GM10847 (cell line): ENCODE data around the gene ALDH18A1.

ENCODE experiments used
- POLR2A ChIP-seq: IDR thresholded peaks from 2 replicates; pipeline ENCODE4 v1.6.1; 2011; ENCODE audit not compliant: insufficient read length; ENCODE audit errors: extremely low read depth

Gene ALDH18A1

DNA sequence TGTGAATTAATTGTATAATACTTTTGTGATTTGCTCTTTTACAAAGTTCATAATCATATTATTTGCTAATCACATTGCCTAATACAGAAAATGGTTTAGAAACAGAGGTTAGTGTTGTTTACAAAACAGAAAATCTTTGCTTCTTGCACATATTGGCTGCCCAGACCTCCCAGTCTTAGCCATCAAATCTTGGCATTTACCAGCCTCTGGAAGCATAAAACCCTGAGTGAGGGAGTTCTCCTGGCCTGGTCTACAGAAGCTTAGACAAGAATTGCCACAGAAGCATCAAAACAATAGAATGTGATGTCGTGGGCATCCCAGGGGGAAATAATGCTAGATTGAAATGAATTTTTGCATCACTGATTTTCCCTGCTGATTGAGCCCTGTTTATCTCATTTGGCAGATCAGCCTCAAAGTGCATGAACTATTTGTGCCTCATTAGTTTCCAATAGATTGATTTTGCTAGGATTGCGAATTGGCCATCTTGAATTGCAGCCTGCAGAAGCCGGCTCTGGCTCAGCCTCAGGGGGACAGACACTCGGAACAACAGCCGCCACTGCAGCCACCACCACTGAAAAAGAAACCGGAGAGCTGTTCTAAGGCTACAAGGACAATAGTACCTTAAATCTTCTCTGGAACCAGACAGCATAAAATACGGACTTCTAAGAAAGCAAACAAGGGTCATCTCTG is 84.2 kb downstream of the ALDH18A1 start:
- no peak for TF ChIP-seq POLR2A

DNA sequence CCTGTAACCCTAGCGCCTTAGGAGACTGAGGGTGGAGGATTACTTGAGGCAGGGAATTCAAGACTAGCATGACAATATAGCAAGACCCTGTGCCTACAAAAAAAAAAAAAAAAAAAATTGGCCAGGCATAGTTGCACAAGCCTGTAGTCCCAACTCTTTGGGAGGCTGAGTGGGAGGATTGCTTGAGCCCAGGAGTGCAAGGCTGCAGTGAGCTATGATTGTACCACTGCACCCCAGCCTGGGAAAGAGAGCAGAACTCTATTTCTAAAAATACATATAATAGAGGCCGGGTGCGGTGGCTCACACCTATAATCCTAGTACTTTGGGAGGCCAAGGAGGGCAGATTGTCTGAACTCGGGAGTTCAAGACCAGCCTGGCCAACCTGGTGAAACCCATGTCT is 85.1 kb downstream of the ALDH18A1 start:
- TF ChIP-seq POLR2A, result no peak

DNA sequence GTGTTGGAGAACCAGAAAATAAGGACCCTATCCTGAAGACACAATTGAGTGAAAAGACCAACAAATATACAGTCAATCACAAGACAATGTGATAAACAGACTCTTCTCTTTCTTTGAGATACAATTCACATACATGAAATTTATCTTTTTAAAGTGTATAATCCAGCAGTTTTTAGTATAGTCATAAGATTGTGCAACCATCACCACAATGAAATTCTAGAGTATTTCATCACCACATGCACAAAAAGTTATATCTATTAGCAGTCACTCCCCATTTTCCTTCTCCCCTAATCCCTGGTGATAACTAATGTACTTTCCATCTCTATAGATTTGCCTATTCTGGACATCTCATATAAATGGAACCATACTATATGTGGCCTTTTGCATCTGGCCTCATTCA is 87.1 kb downstream of the ALDH18A1 start:
- TF ChIP-seq POLR2A, result no peak

DNA sequence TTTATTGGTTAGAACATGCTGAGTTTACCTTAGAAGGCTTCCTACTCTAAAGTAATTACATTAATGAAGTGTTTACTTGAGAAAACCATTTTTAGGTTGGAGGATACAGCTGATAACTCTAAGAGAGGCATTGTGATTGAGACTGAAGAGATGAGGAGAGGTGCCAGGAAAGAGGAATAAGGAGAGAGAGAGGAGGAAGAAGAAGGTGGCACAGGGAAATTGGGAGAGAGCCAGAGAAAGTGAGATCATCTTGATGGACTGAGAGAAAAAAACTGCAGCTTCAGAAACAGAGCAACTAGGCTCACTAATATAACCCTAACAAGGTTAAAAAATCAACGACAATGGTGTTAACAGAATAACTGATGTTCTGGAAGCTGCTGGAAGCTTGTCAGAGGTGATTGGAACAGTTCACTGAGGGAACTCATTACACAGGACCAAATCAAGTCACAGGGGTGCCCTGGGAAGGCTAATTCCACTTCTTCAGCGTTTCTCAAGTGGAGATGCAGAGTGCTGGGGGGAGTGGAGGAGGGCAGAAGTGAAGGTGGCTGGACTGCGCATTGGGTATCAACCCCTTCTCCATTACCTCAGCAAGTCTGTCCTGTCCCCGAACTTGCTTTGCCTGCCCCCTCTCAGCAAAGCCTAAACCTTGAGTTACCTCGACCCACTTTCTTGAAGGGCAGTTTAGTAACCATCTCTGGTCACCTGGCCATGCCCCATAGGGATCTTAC is 88.4 kb downstream of the ALDH18A1 start:
- no peak for TF ChIP-seq POLR2A

DNA sequence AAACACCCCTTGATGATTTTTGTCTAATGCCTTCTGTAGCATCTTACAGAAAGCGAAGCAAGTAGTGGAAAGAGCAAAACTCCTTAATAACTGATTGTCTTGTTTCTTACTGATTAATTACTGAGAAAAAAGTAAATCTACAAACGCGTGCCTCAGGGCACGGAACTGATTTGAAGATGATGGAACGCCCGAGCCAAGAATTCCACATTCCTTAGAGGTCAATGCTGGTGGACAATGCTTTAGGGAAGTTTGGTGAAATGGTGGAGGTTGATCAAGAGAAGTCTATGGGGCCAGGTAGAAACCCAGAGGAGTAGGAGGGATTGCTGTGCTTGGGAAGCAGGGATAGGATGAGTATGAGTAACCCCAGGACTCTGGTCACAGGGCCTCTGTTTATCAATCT is 90.4 kb downstream of the ALDH18A1 start:
- TF ChIP-seq POLR2A, result no peak

DNA sequence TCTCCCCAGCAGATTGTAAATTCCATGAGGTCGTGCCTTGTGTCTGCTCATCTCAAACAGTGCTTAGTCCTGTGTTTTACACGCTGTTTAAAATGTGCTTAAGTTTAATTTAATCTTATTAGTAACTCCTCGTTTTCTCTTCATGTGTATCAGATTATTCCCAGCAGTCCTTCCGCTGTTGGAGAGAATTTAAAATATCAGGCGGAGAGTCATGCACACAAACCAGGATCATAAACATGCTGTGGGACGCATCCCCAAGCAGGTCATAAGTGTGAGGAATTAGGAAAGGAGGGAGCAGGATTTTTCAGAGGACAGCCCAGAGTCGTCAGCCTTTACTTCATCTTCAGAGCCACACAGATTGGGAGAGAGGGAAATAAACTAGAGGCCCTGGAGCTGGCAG is 91.2 kb downstream of the ALDH18A1 start:
- no peak for TF ChIP-seq POLR2A

DNA sequence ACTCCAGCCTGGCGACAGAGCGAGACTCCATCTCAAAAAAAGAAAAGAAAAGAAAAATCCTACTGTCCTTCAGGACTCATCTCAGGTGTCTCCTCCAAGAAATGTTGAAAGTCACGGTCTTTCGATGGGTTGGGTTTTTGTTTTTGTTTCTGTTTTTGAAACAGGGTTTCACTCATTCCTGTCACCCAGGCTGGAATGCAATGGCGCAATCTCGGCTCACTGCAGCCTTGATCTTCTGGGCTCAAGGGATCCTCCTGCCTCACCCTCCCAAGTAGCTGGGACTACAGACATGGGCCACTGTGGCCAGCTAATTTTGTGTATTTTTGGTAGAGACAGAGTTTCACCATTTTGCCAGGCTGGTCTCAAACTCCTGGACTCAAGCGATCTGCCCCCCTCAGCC is 92.2 kb downstream of the ALDH18A1 start:
- TF ChIP-seq POLR2A, result no peak

DNA sequence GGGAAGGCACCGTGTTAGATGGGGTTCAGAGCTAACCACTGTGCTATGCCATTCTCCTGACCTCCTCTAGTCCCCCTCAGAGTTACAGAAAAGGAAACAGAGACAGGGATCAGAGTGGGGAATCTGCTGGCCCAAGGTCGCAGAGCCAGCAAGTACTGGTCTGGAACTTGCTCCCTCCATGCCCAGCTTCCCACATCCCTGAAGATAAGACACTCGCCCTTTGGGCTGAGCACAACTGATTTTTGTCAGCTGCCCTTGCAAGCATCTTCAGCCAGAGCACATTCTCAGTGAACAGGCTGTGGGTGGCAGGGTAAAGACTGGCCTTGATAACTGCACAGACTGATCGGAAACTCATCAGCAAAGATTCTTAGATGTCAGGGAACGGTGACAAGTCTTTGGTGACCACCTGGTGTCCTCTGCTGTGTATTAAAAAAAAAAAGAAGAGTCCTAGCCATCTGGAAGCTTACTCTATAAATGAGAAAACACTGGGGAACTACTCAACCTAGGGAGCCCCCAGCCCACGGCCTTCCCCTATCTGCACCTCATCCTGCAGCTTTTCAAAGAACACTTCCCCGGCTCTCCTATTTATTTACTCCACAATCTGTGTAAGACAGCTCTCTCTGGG is 94.1 kb downstream of the ALDH18A1 start:
- TF ChIP-seq POLR2A, result no peak

DNA sequence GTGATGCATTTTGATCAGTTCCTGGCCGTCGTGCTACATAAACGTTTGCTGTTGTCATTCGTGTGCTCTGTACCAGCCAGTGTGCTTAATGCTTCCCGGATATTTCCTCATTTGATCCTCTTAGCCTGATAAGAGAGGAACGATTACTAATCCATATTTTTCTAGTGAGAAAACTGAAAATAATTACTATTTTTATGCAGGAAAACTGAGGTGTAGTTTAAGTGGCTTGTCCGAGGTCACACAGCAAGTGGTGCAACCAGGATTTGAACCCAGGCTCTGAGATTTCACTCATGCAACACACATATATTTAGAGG is 94.7 kb downstream of the ALDH18A1 start:
- TF ChIP-seq POLR2A, result no peak

DNA sequence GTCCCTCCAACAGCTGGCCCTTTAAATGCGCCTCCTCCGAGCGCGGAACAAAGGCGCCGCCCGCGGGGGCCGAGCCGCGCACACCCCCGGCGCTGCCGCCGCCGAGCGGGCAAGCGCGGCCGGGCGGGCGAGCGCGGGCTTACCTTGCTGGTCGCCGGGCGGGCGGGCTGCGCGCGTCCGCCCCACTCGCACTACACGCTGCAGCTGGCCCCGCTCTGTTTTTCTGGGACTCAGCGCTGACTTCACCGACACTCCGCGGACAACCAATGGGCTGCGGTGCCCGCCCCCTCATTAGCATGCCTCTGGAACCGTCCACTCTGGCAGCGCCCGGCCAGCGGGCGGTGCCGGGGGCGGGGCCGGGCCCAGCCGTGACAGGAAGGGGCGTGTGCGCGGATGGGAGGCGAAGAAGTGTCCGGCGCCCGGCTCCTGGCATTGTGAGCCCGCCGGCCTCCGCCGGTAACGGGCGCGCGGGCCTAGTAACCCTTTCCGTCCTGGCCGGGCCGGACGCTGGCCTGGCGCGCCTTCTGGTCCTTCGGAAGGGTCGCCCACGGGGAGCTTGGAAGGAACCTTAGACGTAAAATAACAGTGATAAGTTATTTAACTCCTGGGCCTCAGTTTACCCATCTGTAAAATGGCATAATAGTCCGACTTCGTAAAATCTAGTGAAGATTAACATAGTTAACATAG is 95.2 kb downstream of the ALDH18A1 start, which contains the start of gene SORBS1:
Gene SORBS1 (minus strand): TSS at position 195 of the 687 bp plus-strand sequence. CDS start 120,236 bp downstream, outside the sequence.
- TF ChIP-seq POLR2A, result no peak

DNA sequence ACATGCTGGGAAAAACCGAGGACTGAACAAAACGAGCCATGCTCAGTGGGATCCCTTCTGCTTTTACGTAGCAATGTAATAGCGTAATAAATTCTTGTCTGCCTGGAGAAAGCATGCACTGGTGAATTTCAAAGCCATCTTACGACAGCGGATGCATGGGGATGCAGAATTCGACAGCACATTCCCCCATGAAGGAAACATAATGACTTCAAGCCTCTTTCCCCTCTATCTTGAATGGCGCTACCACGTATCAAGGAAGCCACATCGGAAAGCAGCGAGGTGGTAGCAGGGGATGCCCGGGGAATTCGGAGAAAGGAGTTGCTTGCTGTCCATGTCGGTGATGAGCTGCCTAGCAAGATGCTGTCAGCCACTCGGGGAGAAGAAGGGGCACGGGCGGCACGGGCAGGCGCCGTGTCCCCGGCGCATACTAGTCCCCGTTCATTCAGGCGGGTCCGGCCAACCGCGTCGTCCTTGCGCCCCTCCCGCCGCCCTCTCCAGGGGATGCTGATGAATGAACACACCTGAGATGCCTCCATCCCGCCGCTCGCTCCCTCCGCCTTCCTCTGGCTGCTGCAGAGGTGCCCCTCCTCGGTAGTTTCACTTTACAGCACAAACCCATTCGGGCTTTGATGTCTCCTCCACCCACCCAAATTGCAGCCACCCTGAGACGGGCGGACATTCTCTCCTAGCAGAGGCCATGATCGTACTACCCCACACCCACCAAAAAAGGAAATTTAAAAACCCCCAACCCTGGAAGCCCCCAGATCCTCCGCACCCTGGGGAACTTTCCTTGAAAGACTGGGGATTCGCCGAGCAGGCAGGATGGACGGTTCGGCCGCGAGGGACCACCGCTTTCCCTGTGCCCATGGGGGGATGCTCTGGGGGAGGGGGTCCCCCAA is 96.0 kb downstream of the ALDH18A1 start:
- no peak for TF ChIP-seq POLR2A

DNA sequence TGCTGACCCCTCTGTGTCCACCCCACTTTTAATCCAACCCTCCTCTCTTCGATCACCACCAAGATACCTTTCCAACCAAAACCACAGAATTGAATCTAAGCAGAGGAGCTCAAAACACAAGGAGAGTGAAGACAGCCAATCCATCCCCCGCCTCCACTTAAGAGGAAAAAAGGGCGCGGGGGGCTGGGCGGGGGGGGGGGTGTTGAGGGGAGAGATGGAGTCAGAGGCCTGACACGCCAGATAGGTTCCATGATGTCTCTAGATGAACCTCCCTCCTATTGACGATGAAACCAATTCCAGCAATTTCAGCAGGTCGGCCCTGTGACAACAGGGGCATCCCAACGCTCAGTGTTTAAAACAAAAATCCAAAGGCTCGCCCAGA is 96.6 kb downstream of the ALDH18A1 start:
- TF ChIP-seq POLR2A, result no peak

DNA sequence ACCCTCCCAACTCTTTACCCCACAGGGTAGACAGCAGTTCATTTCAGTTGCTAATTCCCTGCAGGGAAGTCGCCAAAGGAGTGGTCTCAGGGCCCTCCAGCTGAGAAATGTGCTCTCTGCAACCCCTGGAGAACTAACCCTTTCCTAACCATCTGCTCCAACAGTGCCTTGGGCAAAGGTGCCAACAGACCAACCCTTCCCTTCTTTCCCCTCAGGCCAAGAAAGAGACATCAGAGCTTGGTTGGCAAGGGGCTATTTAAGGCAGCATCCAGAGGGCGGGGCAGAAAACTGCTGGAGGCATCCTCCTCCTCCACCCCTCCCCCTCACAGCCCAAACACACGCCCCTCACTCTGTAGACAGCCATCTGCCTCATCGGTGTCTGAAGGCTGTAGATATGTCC is 97.0 kb downstream of the ALDH18A1 start:
- no peak for TF ChIP-seq POLR2A

DNA sequence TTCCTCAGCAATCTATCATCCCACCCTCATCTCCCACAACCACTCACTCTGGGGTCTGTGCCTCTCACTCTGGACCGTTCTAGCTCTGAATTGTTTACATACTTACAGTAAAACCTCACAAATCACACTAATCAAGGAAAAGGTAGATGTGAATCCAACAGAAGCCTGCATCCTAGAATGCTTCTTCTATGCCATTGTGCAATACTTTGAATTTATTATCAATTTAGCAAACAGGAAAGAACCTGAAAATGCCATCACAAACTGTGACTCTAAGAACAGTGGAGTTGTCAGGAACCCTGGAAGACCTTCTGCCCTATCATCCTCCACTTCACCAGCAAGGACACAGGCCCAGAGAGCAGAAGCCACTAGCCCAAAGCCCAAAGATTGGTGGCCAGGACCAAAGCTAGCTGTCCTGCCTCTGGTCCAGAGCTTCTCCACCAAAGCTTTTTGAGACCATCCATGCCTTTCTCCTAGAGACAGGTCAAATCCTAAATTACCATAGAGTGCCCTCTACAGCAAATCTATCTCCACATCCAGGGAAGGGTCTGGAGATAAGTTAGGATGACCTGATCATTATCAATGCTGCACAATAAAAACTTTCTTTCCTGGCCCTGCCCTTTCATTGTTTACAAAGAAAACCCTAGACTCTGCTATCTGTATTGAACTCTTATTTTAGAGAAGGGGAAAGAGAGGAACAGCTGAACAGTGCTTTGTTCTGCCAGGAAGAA is 97.8 kb downstream of the ALDH18A1 start:
- no peak for TF ChIP-seq POLR2A
